GM19099 (cell line): ENCODE results near the gene LBH.

ENCODE experiments used
- POLR2A ChIP-seq: IDR thresholded peaks from 3 replicates; pipeline ENCODE4 v1.6.1; 2011; ENCODE audit warnings: low read depth; ENCODE audit not compliant: insufficient read length; ENCODE audit errors: extremely low read depth

The LBH gene

GRCh38 chr2:30285758-30286157, 54.4 kb downstream of the LBH start:
- TF ChIP-seq POLR2A = no peak

- TF ChIP-seq POLR2A = no peak
These were observed 56.0 kb downstream of the LBH start for GRCh38 chr2:30287190-30287840.

- no peak for TF ChIP-seq POLR2A
These were observed 56.7 kb downstream of the LBH start for GRCh38 chr2:30287857-30288513.

- TF ChIP-seq POLR2A = no peak
These were observed 57.2 kb downstream of the LBH start for GRCh38 chr2:30288561-30288960.

- no peak for TF ChIP-seq POLR2A
These were observed 62.1 kb downstream of the LBH start for GRCh38 chr2:30293303-30293921.

GRCh38 chr2:30294133-30294532, 62.8 kb downstream of the LBH start:
- no peak for TF ChIP-seq POLR2A

- TF ChIP-seq POLR2A = no peak
These were observed 65.2 kb downstream of the LBH start for GRCh38 chr2:30296496-30296895.

- TF ChIP-seq POLR2A = no peak
These were observed 67.0 kb downstream of the LBH start for GRCh38 chr2:30298302-30298701.

GRCh38 chr2:30300122-30300455, 68.8 kb downstream of the LBH start:
- no peak for TF ChIP-seq POLR2A

- no peak for TF ChIP-seq POLR2A
These were observed 69.3 kb downstream of the LBH start for GRCh38 chr2:30300456-30301221.

- no peak for TF ChIP-seq POLR2A
These were observed 70.2 kb downstream of the LBH start for GRCh38 chr2:30301551-30301950.

GRCh38 chr2:30302566-30302965, 71.2 kb downstream of the LBH start:
- no peak for TF ChIP-seq POLR2A

GRCh38 chr2:30303095-30303494, 71.8 kb downstream of the LBH start:
- TF ChIP-seq POLR2A = no peak

GRCh38 chr2:30305235-30305634, 73.9 kb downstream of the LBH start:
- TF ChIP-seq POLR2A = no peak

GRCh38 chr2:30306522-30306921, 75.2 kb downstream of the LBH start:
- no peak for TF ChIP-seq POLR2A

GRCh38 chr2:30308280-30308679, 76.9 kb downstream of the LBH start:
- TF ChIP-seq POLR2A = no peak
